Transverse colon (tissue), 4 donors: ENCODE data around the gene HOXC9. TPM values are rescaled to one million over a fixed set of nuclear protein-coding genes. Genes with fewer than 3 reads are reported as not detected.

Source experiments
- DNase-seq: peaks from one replicate; pipeline ENCODE4 v3.0.0-alpha.2; 2019
- H3K27ac ChIP-seq, 4 donors: fragments of 200-600 bp; sonication (generic); 2 replicates each; pipeline ENCODE4 v1.5.1; 2016 to 2018; ENCODE audit warnings: inconsistent platforms in 4 of 4
- H3K27me3 ChIP-seq: fragments of 200-600 bp; sonication (generic); 2 replicates; pipeline ENCODE4 v1.5.1; 2017; ENCODE audit warnings: inconsistent platforms
- H3K36me3 ChIP-seq, 4 donors: fragments of 200-600 bp; sonication (generic); 2 replicates each; pipeline ENCODE4 v1.5.1; 2017 to 2019; ENCODE audit warnings: inconsistent platforms in 4 of 4
- H3K4me1 ChIP-seq, 4 donors: fragments of 200-600 bp; sonication (generic); 2 replicates each; pipeline ENCODE4 v1.5.1; 2017 to 2020; ENCODE audit warnings: inconsistent platforms in 4 of 4
- H3K4me3 ChIP-seq, 4 donors: fragments of 200-600 bp; sonication (generic); 1 replicate in 1 of 4; 2 replicates in 3 of 4; pipeline versions ENCODE4 v1.5.1 to v1.6.1; 2017 to 2019; ENCODE audit warnings: inconsistent platforms in 4 of 4
- H3K9me3 ChIP-seq, 2 donors: fragments of 200-600 bp; sonication (generic); 2 replicates each; pipeline ENCODE4 v1.5.1; 2017 to 2019; ENCODE audit warnings: inconsistent platforms in 2 of 2
- CTCF ChIP-seq, 5 experiments: fragments of 200-600 bp in 3 of 5; fragments of 450-650 bp in 2 of 5; sonication (generic) in 3 of 5; IDR thresholded peaks; 1 replicate in 2 of 5; 2 replicates in 3 of 5; pipeline ENCODE4 v1.5.1; 2016 to 2017; ENCODE audit warnings: antibody characterized with exemption in 5 of 5, inconsistent platforms in 3 of 5, mild to moderate bottlenecking in 2 of 5, moderate library complexity in 1 of 5
- EP300 ChIP-seq: sonication (generic); formaldehyde crosslinking; IDR thresholded peaks from one replicate; pipeline ENCODE4 v1.6.1; 2017; ENCODE audit warnings: antibody characterized with exemption, low read depth
- POLR2A ChIP-seq: fragments of 450-650 bp; IDR thresholded peaks from one replicate; pipeline ENCODE4 v1.6.1; 2016; ENCODE audit warnings: antibody characterized with exemption, mild to moderate bottlenecking, moderate library complexity
- POLR2AphosphoS5 ChIP-seq, 3 donors: sonication (generic); formaldehyde crosslinking; IDR thresholded peaks; one replicate each; pipeline ENCODE4 v1.6.1; 2016; ENCODE audit warnings: antibody characterized with exemption in 3 of 3
- WGBS, 2 donors: methylation state at CpG; one replicate each; pipeline ENCODE4 v1.1.5; 2018; ENCODE audit warnings: low coverage in 1 of 2; 5-methylcytosine and 5-hydroxymethylcytosine counted together
- in situ Hi-C, 4 donors: fragments of 200-750 bp; cut with MboI; loops; one replicate each; pipeline versions ENCODE4 v1.15.0 to v1.15.1; 2017; ENCODE audit warnings: low sequenced_read_pairs in 3 of 4, low pct_ligation_motif_present in 1 of 4, low pct_unique_long_range_greater_than_20kb in 1 of 4
- intact Hi-C: fragments of 100-400 bp; cut with DNase I; formaldehyde crosslinking; loops from one replicate; pipeline ENCODE4 v1.15.1; 2023; ENCODE audit warnings: low total_unique reads
- total RNA-seq, 4 donors: library from RNA; depleted of rRNA; stranded (reverse); fragments of >200 nt; gene quantifications; one replicate each; pipeline ENCODE4 v1.1.0, GENCODE V29; 2016

HOXC9 gene
- total RNA-seq, 4 donors from 2014 or later = not detected

- H3K27me3 ChIP-seq = peaks cover 100% of the 10 kb centered on the region
- H3K36me3 ChIP-seq = no peaks in the 10 kb centered on the region
- no peak overlapping the region for H3K27ac ChIP-seq
- TF ChIP-seq CTCF (IDR thresholded peaks at IDR 0.05) (no peak), EP300 (no peak), POLR2AphosphoS5 (IDR thresholded peaks at IDR 0.05) (no peak), POLR2A (no peak)
- no peak overlapping the region for H3K4me3 ChIP-seq
- peaks cover 7 to 43% (median 24%) of the 10 kb centered on the region in 4 donors for H3K4me1 ChIP-seq
- H3K9me3 ChIP-seq = peaks cover 0 to 2% of the 10 kb centered on the region in 2 donors
- intact Hi-C loops = loop anchor here (5.0 kb wide), 2 partner anchors 163 to 1143 kb away; no protein-coding TSS in a partner anchor
- DNase-seq = no peak
- WGBS, 2 donors = 58 to 59% methylated on average over 12 to 53 of the region's 53 CpGs
- in situ Hi-C loops = loop anchor here in 2 of 4 donors (5.0 to 10.0 kb wide), 2 partner anchors 163 to 165 kb away; no protein-coding TSS in a partner anchor
Observed at GRCh38 chr12:54029529-54030441, 29.8 kb downstream of the HOXC9 start.

- no peak for DNase-seq
- 46 to 54% methylated on average over 6 to 7 of the region's 7 CpGs for WGBS, 2 donors
- peaks cover 7 to 43% (median 24%) of the 10 kb centered on the region in 4 donors for H3K4me1 ChIP-seq
- H3K4me3 ChIP-seq = no peak overlapping the region
- H3K36me3 ChIP-seq = no peaks in the 10 kb centered on the region
- H3K27me3 ChIP-seq = peaks cover 100% of the 10 kb centered on the region
- H3K27ac ChIP-seq = no peak overlapping the region
- in situ Hi-C loops = no loop called here
- TF ChIP-seq CTCF (IDR thresholded peaks at IDR 0.05) = no peak
- no peak for TF ChIP-seq EP300
- no peak for TF ChIP-seq POLR2AphosphoS5 (IDR thresholded peaks at IDR 0.05)
- TF ChIP-seq POLR2A = no peak
- peaks cover 0 to 2% of the 10 kb centered on the region in 2 donors for H3K9me3 ChIP-seq
- intact Hi-C loops = loop anchor here (5.0 kb wide), 2 partner anchors 162 to 1142 kb away; no protein-coding TSS in a partner anchor
Observed at GRCh38 chr12:54030442-54030801, 30.5 kb downstream of the HOXC9 start.

- WGBS, 2 donors = 57% methylated on average over 46 of the region's 46 CpGs; no CpG with 5 or more reads in 1 of the 2 donors
- Histone ChIP-seq H3K9me3 (peaks cover 0 to 2% of the 10 kb centered on the region in 2 donors), H3K27me3 (peaks cover 100% of the 10 kb centered on the region), H3K4me1 (peaks cover 7 to 39% (median 24%) of the 10 kb centered on the region in 4 donors), H3K27ac (no peak overlapping the region), H3K4me3 (no peak overlapping the region), H3K36me3 (no peaks in the 10 kb centered on the region)
- no peak for TF ChIP-seq CTCF (IDR thresholded peaks at IDR 0.05)
- TF ChIP-seq EP300 = no peak
- TF ChIP-seq POLR2AphosphoS5 (IDR thresholded peaks at IDR 0.05) = no peak
- TF ChIP-seq POLR2A = no peak
- no peak for DNase-seq
- in situ Hi-C loops = no loop called here
- intact Hi-C loops = loop anchor here (5.0 kb wide), 2 partner anchors 161 to 1141 kb away; no protein-coding TSS in a partner anchor
Observed at GRCh38 chr12:54030889-54031471, 31.0 kb downstream of the HOXC9 start.

GRCh38 chr12:54031480-54031879, 31.5 kb downstream of the HOXC9 start:
- TF ChIP-seq EP300 (no peak), CTCF (IDR thresholded peaks at IDR 0.05) (no peak), POLR2A (no peak), POLR2AphosphoS5 (IDR thresholded peaks at IDR 0.05) (no peak)
- DNase-seq = no peak
- Histone ChIP-seq H3K36me3 (no peaks in the 10 kb centered on the region), H3K27ac (no peak overlapping the region), H3K9me3 (peaks cover 0 to 2% of the 10 kb centered on the region in 2 donors), H3K4me3 (no peak overlapping the region), H3K4me1 (peaks cover 7 to 35% (median 22%) of the 10 kb centered on the region in 4 donors), H3K27me3 (peaks cover 100% of the 10 kb centered on the region)
- in situ Hi-C loops (no loop called here), intact Hi-C loops (loop anchor here (5.0 kb wide), 2 partner anchors 161 to 1141 kb away; no protein-coding TSS in a partner anchor)
- WGBS, 2 donors = 63% methylated on average over 16 of the region's 16 CpGs; no CpG with 5 or more reads in 1 of the 2 donors
